ELF-1 (cell line): ENCODE measurements around the gene USP25.

Source experiments
- DNase-seq: peaks from one replicate; pipeline ENCODE4 v3.0.0-alpha.2; 2016; ENCODE audit warnings: low read depth, low spot score

The USP25 gene

DNA sequence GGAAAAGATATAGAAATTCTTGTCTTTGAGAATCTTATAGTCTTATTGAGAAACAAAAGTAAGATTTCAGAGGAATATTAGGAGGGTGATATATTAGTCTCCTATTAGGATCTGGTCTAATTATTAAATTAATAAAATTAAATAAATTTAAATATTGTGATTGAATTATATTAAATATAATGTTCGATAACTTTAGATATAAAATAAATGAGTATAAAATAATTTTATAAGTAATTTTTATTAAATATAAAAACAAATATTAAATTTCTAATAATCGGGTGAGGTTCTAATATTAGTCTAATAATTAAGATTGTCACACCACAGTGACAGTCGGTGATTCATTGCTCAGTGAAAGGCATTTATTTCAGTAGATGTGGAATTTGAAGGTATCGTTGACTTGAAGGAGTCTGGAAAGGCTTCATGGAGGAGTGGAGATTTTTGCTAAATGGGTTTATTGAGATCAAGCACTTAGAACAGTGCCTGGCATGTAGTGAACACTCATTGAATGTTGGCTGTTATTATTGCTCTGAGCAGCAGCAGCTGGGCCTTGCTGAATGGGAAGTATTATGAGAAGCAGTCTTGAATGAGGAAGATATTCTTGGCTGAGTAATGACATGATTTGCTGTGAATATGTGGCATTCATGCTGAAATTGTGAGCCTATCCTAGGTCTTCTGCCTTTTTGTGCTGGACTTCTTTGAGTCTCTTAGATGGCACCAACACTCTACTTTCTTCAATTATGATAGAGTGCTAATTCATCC lies 74.6 kb downstream of the USP25 start:
- no peak for DNase-seq

DNA sequence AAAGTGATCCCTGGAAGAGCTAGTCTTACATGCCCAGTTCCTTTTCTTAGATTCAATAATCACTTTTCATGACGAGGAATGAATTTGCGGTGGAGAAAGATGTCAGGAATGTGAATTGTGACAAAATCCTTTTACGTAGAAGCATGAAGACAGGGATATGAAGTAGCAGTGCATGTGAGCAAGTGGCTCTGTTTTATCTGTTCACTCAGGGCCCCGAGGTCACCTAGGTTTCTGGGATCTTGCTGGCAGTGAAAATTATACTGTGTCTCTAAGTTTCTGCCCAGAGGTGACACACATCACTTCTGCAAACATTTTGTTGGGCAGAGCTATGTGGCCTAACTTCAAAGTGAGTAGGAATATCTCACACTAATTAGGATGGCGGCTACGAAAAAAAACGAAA lies 79.3 kb downstream of the USP25 start:
- DNase-seq, result no peak

GRCh38 chr21:15809818-15810217 lies 80.0 kb downstream of the USP25 start:
- no peak for DNase-seq

DNA sequence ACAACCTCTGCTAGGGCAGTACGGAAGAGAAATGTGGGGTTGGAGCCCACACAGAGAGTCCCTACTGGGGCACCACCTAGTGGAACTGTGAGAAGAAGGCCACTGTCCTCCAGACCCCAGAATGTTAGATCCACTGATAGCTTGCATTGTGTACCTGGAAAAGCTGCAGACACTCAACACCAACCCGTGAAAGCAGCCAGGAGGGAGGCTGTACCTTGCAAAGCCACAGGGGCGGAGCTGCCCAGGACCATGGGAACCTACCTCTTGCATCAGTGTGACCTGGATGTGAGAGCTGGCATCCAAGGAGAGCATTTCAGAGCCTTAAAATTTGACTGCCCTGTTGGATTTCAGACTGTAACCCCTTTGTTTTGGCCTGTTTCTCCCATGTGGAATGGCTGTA lies 85.5 kb downstream of the USP25 start:
- DNase-seq, result no peak

- no peak for DNase-seq
These were observed 90.5 kb downstream of the USP25 start for GRCh38 chr21:15820327-15820726.

- no peak for DNase-seq
These were observed 91.1 kb downstream of the USP25 start for GRCh38 chr21:15820852-15821379.

- no peak for DNase-seq
These were observed 93.8 kb downstream of the USP25 start for GRCh38 chr21:15823486-15824150.

- no peak for DNase-seq
These were observed 95.9 kb downstream of the USP25 start for GRCh38 chr21:15825700-15826099.

- DNase-seq, result peak; percentile 11
These were observed 96.5 kb downstream of the USP25 start for GRCh38 chr21:15826147-15826780.

GRCh38 chr21:15826908-15827601 lies 97.3 kb downstream of the USP25 start:
- no peak for DNase-seq

GRCh38 chr21:15831497-15831896 lies 101.7 kb downstream of the USP25 start:
- DNase-seq, result no peak

- no peak for DNase-seq
These were observed 107.9 kb downstream of the USP25 start for GRCh38 chr21:15837645-15838044.

- no peak for DNase-seq
These were observed 109.2 kb downstream of the USP25 start for GRCh38 chr21:15839026-15839425.

DNA sequence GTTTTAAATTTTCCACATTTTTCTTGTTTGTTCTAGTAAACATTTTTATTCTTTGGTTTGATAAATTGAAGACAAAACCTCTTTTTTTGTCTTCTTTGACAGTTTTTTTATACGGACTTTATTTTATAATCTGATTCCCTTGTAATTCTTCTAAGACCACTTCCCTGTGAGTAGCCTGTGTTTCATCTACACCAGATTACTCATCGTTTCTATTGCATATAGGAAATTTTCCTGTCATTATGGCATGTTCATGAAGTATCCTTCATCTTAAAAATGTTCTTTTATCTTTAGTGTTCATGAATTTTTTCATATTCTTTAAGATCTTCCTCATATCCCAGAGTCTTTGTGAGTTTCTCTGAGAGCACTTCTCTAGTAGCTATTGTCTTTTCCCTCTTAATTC lies 109.8 kb downstream of the USP25 start:
- DNase-seq, result no peak

- DNase-seq, result no peak
These were observed 110.6 kb downstream of the USP25 start for GRCh38 chr21:15840406-15840805.

GRCh38 chr21:15841856-15842564 lies 112.2 kb downstream of the USP25 start:
- DNase-seq, result no peak

GRCh38 chr21:15842565-15842880 lies 112.7 kb downstream of the USP25 start:
- DNase-seq, result no peak

- DNase-seq, result no peak
These were observed 114.0 kb downstream of the USP25 start for GRCh38 chr21:15843766-15844165.

DNA sequence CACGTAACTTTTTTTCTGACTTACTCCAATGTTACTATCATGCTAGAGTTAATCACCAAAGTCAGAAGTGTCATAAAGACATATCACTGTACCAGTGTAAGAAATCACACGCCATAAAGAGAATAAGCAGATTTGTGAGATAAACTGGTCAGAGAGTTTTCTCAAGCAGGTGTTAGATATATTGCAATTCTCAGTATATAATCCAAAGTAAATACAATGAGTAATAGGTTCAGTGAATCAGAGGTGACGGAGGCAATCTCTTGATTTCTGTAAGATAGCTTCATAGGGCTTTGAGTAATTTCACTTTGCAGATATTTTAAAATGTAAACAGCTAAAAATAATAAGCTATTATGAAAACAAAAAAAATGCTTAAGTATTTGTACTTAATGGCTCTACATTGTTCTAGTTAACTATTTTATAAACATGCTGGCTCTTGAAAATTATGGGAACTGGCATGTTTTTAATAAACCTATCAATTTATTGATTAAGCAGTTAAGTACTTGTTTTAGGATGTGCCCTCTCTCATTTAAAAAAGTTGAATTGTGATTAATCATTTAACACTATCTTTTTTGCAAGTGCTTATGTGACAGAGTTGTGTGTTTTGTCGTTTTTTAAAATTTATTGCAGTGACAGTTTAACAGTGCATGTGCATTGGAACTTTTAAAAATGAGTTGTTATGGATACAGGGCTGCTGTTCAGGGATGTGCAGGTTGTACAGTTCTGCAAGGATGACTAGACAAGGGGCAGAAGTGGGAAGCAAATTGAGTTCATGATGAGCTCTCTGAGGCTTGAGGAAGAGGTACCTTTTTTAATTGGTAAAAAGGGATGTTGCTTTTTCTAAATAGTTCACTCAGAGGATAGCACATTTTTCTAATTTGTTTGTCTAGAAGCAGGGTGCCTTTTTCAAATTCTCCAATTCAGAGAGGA lies 119.1 kb downstream of the USP25 start:
- no peak for DNase-seq

- DNase-seq, result no peak
These were observed 120.1 kb downstream of the USP25 start for GRCh38 chr21:15849927-15850326.
